Esophagus squamous epithelium (tissue), 5 donors: ENCODE measurements around the gene GMEB2. TPM values are rescaled to one million over a fixed set of nuclear protein-coding genes. Genes with fewer than 3 reads are reported as not detected.
"Not testable (repeated sequence)": the region's sequence is repeated elsewhere in the genome, so short reads cannot be mapped to it uniquely, and the experiment has no call there.

Experiments used
- DNase-seq: peaks from one replicate; lab custom pipeline; 2025; lab: John Stamatoyannopoulos, UW
- H3K27ac ChIP-seq, 4 donors: fragments of 200-600 bp; sonication (generic); one replicate each; pipeline ENCODE4 v1.5.1; 2016 to 2019; ENCODE audit warnings: mild to moderate bottlenecking in 1 of 4
- H3K27me3 ChIP-seq, 4 donors: fragments of 200-600 bp; sonication (generic); 1 replicate in 3 of 4; 2 replicates in 1 of 4; pipeline versions ENCODE4 v1.5.1 to v1.6.0; 2017 to 2021; ENCODE audit warnings: antibody characterized with exemption in 1 of 4
- H3K36me3 ChIP-seq, 3 donors: fragments of 200-600 bp; sonication (generic); one replicate each; pipeline ENCODE4 v1.5.1; 2016 to 2019
- H3K4me1 ChIP-seq, 3 donors: fragments of 200-600 bp; sonication (generic); one replicate each; pipeline ENCODE4 v1.5.1; 2017 to 2019
- H3K4me3 ChIP-seq, 4 donors: fragments of 200-600 bp; sonication (generic); 1 replicate in 3 of 4; 2 replicates in 1 of 4; pipeline ENCODE4 v1.5.1; 2016 to 2019; ENCODE audit warnings: mild to moderate bottlenecking in 2 of 4, moderate library complexity in 1 of 4
- H3K9me3 ChIP-seq, 3 donors: fragments of 200-600 bp; sonication (generic); one replicate each; pipeline ENCODE4 v1.5.1; 2016 to 2019
- CTCF ChIP-seq, 6 experiments: fragments of 450-650 bp in 4 of 6; fragments of 200-600 bp in 2 of 6; sonication (generic) in 2 of 6; IDR thresholded peaks; one replicate each; pipeline ENCODE4 v1.5.1; 2016 to 2019; ENCODE audit warnings: antibody characterized with exemption in 6 of 6, mild to moderate bottlenecking in 4 of 6, moderate library complexity in 4 of 6
- POLR2A ChIP-seq, 4 donors: fragments of 450-650 bp; IDR thresholded peaks; one replicate each; pipeline ENCODE4 v1.6.1; 2017; ENCODE audit warnings: antibody characterized with exemption in 4 of 4, mild to moderate bottlenecking in 4 of 4, moderate library complexity in 3 of 4
- WGBS, 2 donors: methylation state at CpG; one replicate each; pipeline ENCODE4 v1.1.5; 2018; 5-methylcytosine and 5-hydroxymethylcytosine counted together
- intact Hi-C: fragments of 100-400 bp; cut with DNase I; formaldehyde crosslinking; loops from one replicate; pipeline ENCODE4 v1.15.0; 2022
- total RNA-seq, 4 donors: library from RNA; depleted of rRNA; stranded (reverse); fragments of >200 nt; gene quantifications; one replicate each; pipeline ENCODE4 v1.1.0, GENCODE V29; 2016
- donor health status: DM: yes; HTN: yes; CAD: no.

The GMEB2 gene
- total RNA-seq, 4 donors from 2014 or later = 7.2 to 12.0 (median 11.0) TPM

DNA sequence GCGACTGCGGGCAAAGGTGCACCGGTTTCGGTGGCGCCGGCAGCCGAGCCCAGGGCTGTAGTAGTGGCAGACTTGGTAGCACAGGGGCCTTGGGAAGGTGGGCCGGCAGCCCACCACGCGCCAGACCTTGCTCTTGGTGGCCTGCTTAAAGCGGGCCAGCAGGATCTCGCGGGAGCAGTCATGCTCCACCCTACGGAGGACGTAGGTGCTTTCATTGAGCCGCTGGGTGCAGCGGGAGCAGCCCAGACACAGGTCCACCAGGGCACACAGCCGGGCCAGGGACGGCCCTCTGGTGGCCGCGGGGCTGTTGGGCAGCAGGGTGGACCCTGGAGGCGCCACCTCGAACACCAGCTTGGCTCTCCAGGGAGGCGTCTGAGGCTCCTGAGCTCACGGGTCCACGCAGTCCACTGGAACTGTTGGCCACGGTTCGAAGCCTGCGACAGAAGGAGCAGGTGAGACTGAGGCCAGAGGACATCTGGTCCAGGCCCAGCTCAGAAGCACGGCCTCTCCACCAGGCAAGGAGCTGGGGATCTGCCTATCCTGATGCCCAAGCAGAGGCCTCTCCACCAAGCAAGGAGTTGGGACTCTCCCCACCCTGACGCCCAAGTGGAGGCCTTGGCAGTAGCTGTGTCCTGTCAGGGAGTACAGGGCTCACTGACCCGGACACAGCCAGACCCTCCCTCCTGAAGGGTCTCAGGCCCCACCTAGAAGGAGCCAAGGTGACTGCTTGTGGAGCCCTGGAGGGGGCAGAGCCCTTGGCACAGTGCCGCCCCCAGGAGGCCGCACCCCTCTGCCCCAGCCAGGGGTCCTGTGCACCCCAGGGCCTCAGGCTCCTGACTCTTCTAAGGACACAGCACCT, 53.9 kb downstream of the GMEB2 start:
- WGBS, 2 donors = 8 to 87% methylated on average over 2 to 3 of the region's 34 CpGs
- peaks cover 12 to 47% (median 16%) of the 10 kb centered on the region in 3 donors for H3K4me1 ChIP-seq
- H3K9me3 ChIP-seq = no peaks in the 10 kb centered on the region
- TF ChIP-seq POLR2A (IDR thresholded peaks at IDR 0.05) (no peak), CTCF (IDR thresholded peaks at IDR 0.05) (no peak)
- intact Hi-C loops = no loop called here
- peak overlapping the region; percentile 83 to 93 (median 90) for H3K27ac ChIP-seq
- peaks cover 0 to 18% (median 4%) of the 10 kb centered on the region in 3 donors for H3K36me3 ChIP-seq
- peaks cover 0 to 6% (median 0%) of the 10 kb centered on the region in 4 donors for H3K27me3 ChIP-seq
- DNase-seq = no peak
- peak overlapping the region; percentile 78 to 97 (median 85) for H3K4me3 ChIP-seq

DNA sequence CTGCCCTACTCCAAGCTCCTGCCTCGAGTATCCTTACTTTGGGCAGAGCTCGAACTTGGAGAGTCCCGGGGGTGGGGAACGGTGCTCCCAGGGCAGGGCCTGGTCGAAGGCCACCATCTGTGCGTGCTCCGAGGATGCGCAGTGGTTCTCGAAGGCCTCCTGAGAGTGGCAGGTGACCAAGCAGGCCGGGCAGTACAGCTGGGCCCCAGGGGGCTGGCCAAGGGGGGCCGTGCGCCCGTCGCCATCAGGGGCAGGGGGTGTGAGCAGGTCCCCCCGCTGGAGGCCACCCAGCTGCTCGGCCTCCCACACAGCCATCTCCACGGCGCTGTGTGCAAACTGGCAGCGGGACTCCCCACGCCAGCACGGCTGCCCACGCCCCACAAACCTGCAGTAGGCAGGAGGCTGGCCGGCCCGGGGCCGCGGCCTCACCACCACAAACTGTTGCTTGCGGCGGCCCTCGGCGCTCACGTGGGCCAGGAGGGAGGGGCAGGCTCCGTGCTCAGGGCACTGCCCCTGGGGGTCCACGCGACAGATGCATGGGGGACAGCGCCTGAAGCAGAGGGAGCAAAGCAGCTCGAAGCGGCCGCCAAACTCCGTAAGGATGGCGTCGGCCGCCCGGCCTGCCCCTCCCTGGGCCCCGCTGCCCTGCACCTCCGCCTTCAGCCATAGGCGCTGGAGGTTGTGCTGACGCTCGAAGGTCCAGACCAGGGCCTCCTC, 54.7 kb downstream of the GMEB2 start:
- H3K27ac ChIP-seq = no peak overlapping the region
- TF ChIP-seq POLR2A (IDR thresholded peaks at IDR 0.05) (no peak), CTCF (IDR thresholded peaks at IDR 0.05) (no peak)
- no peaks in the 10 kb centered on the region for H3K9me3 ChIP-seq
- WGBS, 2 donors = 89% methylated on average over 13 of the region's 48 CpGs; no CpG with 5 or more reads in 1 of the 2 donors
- H3K4me1 ChIP-seq = peaks cover 14 to 47% (median 16%) of the 10 kb centered on the region in 3 donors
- H3K36me3 ChIP-seq = peaks cover 0 to 23% (median 4%) of the 10 kb centered on the region in 3 donors
- intact Hi-C loops = no loop called here
- DNase-seq = no peak
- peaks cover 0 to 2% (median 0%) of the 10 kb centered on the region in 4 donors for H3K27me3 ChIP-seq
- no peak overlapping the region for H3K4me3 ChIP-seq

DNA sequence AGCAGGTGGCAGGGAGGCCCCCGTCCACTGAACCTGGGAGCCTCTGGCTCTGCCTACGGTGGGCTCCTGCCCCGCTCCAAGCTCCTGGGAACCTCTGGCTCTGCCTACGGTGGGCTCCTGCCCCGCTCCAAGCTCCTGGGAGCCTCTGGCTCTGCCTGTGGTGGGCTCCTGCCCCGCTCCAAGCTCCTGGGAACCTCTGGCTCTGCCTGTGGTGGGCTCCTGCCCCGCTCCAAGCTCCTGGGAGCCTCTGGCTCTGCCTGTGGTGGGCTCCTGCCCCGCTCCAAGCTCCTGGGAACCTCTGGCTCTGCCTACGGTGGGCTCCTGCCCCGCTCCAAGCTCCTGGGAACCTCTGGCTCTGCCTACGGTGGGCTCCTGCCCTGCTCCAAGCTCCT, 55.8 kb downstream of the GMEB2 start:
- WGBS, 2 donors = 76 to 80% methylated on average over 1 to 3 of the region's 11 CpGs
- DNase-seq, H3K4me3 ChIP-seq, H3K9me3 ChIP-seq, H3K27ac ChIP-seq, intact Hi-C loops, H3K27me3 ChIP-seq: not testable (repeated sequence)
- Histone ChIP-seq H3K36me3 (peaks cover 0 to 35% (median 5%) of the 10 kb centered on the region in 3 donors), H3K4me1 (peaks cover 14 to 47% (median 16%) of the 10 kb centered on the region in 3 donors)

- Histone ChIP-seq H3K9me3 (no peaks in the 10 kb centered on the region), H3K27me3 (no peaks in the 10 kb centered on the region), H3K4me3 (no peak overlapping the region), H3K4me1 (peaks cover 14 to 47% (median 16%) of the 10 kb centered on the region in 3 donors), H3K36me3 (peaks cover under 1 to 41% (median 11%) of the 10 kb centered on the region in 3 donors), H3K27ac (no peak overlapping the region)
- TF ChIP-seq POLR2A (IDR thresholded peaks at IDR 0.05) (no peak), CTCF (IDR thresholded peaks at IDR 0.05) (no peak)
- WGBS, 2 donors = 82 to 100% methylated on average over 3 to 16 of the region's 28 CpGs
- DNase-seq = no peak
- intact Hi-C loops = no loop called here
These were observed 56.4 kb downstream of the GMEB2 start for GRCh38 chr20:63570281-63571086.
